ENCODE data around the gene CNIH2. TPM values are rescaled to one million over a fixed set of nuclear protein-coding genes. Genes with fewer than 3 reads are reported as not detected.
A peak's percentile ranks its signal among the peaks of the same experiment; 100 is the strongest.

CNIH2 gene
- total RNA-seq, 2 experiments from 2014 or later: 4.1 to 6.2 TPM

DNA sequence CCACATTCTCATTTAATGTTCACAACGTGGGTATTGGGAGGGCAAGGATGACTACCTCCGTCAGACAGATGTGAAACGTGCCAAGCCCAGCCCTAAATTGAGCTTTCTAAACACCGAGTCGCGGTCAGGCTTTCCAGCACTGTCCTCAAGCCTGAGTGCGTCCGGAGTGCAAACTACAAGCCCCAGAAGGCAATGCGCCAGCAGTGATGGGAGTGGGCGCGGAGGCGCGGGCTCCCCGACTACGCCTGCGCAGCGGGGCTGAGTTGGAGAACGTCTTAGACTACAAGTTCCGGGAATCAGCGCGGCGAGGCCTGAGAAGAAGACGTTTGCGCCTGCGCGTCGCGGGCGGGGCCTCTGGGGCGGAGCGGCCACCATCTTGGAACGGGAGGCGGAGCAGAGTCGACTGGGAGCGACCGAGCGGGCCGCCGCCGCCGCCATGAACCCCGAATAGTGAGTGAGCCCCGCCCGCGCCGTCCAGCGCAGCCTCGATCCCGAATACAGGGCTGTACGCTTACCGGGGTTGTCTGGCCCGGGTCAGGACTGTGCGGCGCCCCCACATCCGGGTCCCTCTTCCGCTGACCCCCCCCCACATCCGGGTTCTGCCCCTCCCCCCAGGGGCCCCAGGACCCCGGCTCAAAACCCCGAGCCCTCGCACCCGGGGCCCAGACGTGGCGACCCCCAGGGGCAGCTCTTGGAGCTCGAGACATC lies 9.6 kb upstream of the CNIH2 start, which contains the start of gene RAB1B:
TSS of gene RAB1B (plus strand) at position 396 of the 708 bp plus-strand sequence. CDS start at position 437, 41 bp downstream.
- Histone ChIP-seq H3K9me3 (ENCODE audit: control insufficient read depth in 1 of 2, insufficient read depth in 1 of 2, low read length in 2 of 2) (no peaks in the 10 kb centered on the region), H3K4me1 (ENCODE audit: insufficient read depth, low read length) (peaks cover 58% of the 10 kb centered on the region), H3K4me3 (ENCODE audit: low read length) (peak within 1 kb of the TSS; percentile 99), H3K27ac (ENCODE audit: low read depth in 1 of 2, low read length in 2 of 2) (peak within 1 kb of the TSS; percentile 83 to 87), H3K36me3 (ENCODE audit: insufficient read depth, low read length) (peaks cover 46% of the 10 kb centered on the region), H3K27me3 (ENCODE audit: control insufficient read depth in 1 of 2, insufficient read depth in 2 of 2, low read length in 2 of 2) (no peaks in the 10 kb centered on the region)
- ATAC-seq (ENCODE audit: poor library complexity) (peak; percentile 82), DNase-seq (peak; percentile 99 to 100 (median 100))
- POLR2A ChIA-PET: interaction anchor here (0.8 to 3.9 kb wide), 14 partner anchors 9 to 410 kb away, joined by 3 to 34 read pairs (median 4); partner anchors contain the start of genes BANF1, CCDC85B, CNIH2 and EIF1AD
- H3K36me3 Mint-ChIP-seq (ENCODE audit: low read depth): peaks cover 62% of the 10 kb centered on the region
- TF ChIP-seq, protein P1, sequence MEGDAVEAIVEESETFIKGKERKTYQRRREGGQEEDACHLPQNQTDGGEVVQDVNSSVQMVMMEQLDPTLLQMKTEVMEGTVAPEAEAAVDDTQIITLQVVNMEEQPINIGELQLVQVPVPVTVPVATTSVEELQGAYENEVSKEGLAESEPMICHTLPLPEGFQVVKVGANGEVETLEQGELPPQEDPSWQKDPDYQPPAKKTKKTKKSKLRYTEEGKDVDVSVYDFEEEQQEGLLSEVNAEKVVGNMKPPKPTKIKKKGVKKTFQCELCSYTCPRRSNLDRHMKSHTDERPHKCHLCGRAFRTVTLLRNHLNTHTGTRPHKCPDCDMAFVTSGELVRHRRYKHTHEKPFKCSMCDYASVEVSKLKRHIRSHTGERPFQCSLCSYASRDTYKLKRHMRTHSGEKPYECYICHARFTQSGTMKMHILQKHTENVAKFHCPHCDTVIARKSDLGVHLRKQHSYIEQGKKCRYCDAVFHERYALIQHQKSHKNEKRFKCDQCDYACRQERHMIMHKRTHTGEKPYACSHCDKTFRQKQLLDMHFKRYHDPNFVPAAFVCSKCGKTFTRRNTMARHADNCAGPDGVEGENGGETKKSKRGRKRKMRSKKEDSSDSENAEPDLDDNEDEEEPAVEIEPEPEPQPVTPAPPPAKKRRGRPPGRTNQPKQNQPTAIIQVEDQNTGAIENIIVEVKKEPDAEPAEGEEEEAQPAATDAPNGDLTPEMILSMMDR (IDR thresholded peaks at IDR 0.05): no peak
- H3K4me1 Mint-ChIP-seq (ENCODE audit: low read depth): peaks cover 45% of the 10 kb centered on the region
- H3K4me3 Mint-ChIP-seq: peak within 1 kb of the TSS; percentile 96
- H3K27ac Mint-ChIP-seq: peak within 1 kb of the TSS; percentile 100
- H3K27me3 Mint-ChIP-seq: no peaks in the 10 kb centered on the region
- CTCF ChIA-PET: interaction anchor here (1.3 to 5.6 kb wide), 2 partner anchors 13 to 20 kb away, joined by 7 to 36 read pairs; partner anchors contain the start of gene YIF1A
- intact Hi-C loops (cut with DNase I, micrococcal nuclease): loop anchor here (1.0 to 10.0 kb wide), 4 partner anchors 14 to 554 kb away; partner anchors contain the start of genes KAT5 (in 1 of the 2), SF3B2 (in 1 of the 2) and YIF1A (in 1 of the 2)
- no peaks in the 10 kb centered on the region for H3K9me3 Mint-ChIP-seq

DNA sequence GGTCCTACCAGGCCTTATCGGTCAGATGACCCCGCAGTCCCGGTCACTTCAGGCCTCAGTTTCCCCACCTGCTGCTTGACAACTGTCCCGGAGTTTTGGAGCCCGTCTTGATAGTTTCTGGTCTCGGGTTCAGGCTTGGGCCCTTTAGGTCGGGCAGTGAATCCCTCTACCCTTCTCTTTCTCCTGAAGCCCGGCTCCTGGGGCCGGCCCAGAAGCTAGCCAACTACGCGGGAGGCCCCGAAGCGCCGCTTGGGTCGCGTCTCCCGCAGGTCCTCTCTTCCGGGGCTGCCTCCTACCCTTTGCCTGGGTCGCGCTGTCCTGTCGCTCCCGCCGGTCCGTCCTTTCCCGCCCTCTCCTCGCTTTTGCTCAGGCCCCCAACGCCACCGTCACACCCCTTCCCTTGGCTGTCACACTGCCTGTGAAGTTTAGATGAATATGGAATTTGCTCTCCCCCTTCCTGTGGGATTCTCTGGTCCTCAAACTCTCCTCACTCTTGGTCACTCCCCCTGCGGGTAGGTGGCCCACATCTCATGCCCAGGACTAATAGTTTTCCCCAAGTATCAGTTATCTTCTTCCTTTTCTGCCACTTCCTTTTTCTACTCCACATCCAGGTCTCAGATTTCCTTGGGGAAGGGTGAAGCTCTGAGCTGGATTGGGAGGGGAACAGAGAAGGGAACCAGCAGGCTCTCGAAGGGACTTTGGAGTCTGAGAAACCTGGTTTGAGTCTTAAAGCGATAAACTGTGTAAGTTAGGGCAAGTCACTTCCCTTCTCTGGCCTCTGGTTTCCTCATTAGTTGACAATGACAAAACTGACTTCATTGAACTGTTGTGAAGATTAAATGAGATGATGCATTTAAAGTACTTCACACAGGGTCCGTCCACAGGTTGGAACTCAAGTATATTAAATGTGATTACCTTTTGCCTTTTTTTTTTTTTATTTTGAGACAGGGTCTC lies 8.7 kb upstream of the CNIH2 start:
- H3K9me3 ChIP-seq (ENCODE audit: control insufficient read depth in 1 of 2, insufficient read depth in 1 of 2, low read length in 2 of 2): no peaks in the 10 kb centered on the region
- Mint-ChIP-seq H3K4me3 (peak overlapping the region; percentile 96), H3K4me1 (ENCODE audit: low read depth) (peaks cover 51% of the 10 kb centered on the region), H3K27me3 (no peaks in the 10 kb centered on the region), H3K27ac (peak overlapping the region; percentile 100), H3K36me3 (ENCODE audit: low read depth) (peaks cover 67% of the 10 kb centered on the region), H3K9me3 (no peaks in the 10 kb centered on the region)
- ATAC-seq (ENCODE audit: poor library complexity) (no peak), DNase-seq (peak in 1 of 14 experiments; percentile 27)
- CTCF ChIA-PET: interaction anchor here (5.6 kb wide), 1 partner anchor 12 kb away, joined by 36 read pairs; no protein-coding TSS in a partner anchor
- TF ChIP-seq, protein P1 (IDR thresholded peaks at IDR 0.05): no peak
- peak overlapping the region; percentile 83 to 87 for H3K27ac ChIP-seq (ENCODE audit: low read depth in 1 of 2, low read length in 2 of 2)
- peaks cover 47% of the 10 kb centered on the region for H3K36me3 ChIP-seq (ENCODE audit: insufficient read depth, low read length)
- H3K4me3 ChIP-seq (ENCODE audit: low read length): peak overlapping the region; percentile 99
- no peaks in the 10 kb centered on the region for H3K27me3 ChIP-seq (ENCODE audit: control insufficient read depth in 1 of 2, insufficient read depth in 2 of 2, low read length in 2 of 2)
- peaks cover 58% of the 10 kb centered on the region for H3K4me1 ChIP-seq (ENCODE audit: insufficient read depth, low read length)
- POLR2A ChIA-PET: interaction anchor here (1.2 to 3.9 kb wide), 3 partner anchors 11 to 103 kb away, joined by 4 to 34 read pairs (median 31); partner anchors contain the start of genes CNIH2 and YIF1A
- intact Hi-C loops (cut with DNase I, micrococcal nuclease): loop anchor here (1.0 to 10.0 kb wide), 4 partner anchors 13 to 554 kb away; partner anchors contain the start of genes KAT5 (in 1 of the 2), SF3B2 (in 1 of the 2) and YIF1A (in 1 of the 2)

DNA sequence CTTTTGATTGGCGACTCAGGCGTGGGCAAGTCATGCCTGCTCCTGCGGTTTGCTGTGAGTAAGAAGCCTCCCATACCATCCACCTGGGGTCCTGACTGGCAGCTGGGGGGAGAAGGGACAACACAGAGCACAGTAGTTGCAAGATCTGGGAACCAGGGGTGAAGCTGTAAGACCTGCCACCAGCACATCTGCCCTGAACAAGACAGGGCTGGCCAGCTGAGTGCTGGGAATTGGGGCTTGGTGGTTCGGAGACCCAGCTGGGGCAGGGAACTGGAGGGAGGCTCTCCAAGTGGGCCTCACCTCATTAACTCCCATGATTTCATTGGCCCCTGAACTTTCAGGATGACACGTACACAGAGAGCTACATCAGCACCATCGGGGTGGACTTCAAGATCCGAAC lies 6.2 kb upstream of the CNIH2 start:
- H3K4me3 Mint-ChIP-seq: peak overlapping the region; percentile 45
- DNase-seq (no peak), ATAC-seq (ENCODE audit: poor library complexity) (no peak)
- H3K27me3 ChIP-seq (ENCODE audit: control insufficient read depth in 1 of 2, insufficient read depth in 2 of 2, low read length in 2 of 2): no peaks in the 10 kb centered on the region
- no peaks in the 10 kb centered on the region for H3K9me3 Mint-ChIP-seq
- peaks cover 54% of the 10 kb centered on the region for H3K36me3 ChIP-seq (ENCODE audit: insufficient read depth, low read length)
- ChIA-PET POLR2A (interaction anchor here (1.6 kb wide), 1 partner anchor 17 kb away, joined by 5 read pairs; the partner anchor contains the start of gene YIF1A), CTCF (interaction anchor here (0.9 to 1.4 kb wide), 2 partner anchors 49 to 560 kb away, joined by 3 to 5 read pairs; partner anchors contain the start of gene KAT5)
- no peaks in the 10 kb centered on the region for H3K9me3 ChIP-seq (ENCODE audit: control insufficient read depth in 1 of 2, insufficient read depth in 1 of 2, low read length in 2 of 2)
- H3K36me3 Mint-ChIP-seq (ENCODE audit: low read depth): peaks cover 84% of the 10 kb centered on the region
- TF ChIP-seq, protein P1 (IDR thresholded peaks at IDR 0.05): no peak
- no peak overlapping the region for H3K4me3 ChIP-seq (ENCODE audit: low read length)
- H3K4me1 Mint-ChIP-seq (ENCODE audit: low read depth): peaks cover 48% of the 10 kb centered on the region
- H3K27me3 Mint-ChIP-seq: no peaks in the 10 kb centered on the region
- peaks cover 54% of the 10 kb centered on the region for H3K4me1 ChIP-seq (ENCODE audit: insufficient read depth, low read length)
- no peak overlapping the region for H3K27ac Mint-ChIP-seq
- intact Hi-C loops (cut with DNase I, micrococcal nuclease): no loop called here
- no peak overlapping the region for H3K27ac ChIP-seq (ENCODE audit: low read depth in 1 of 2, low read length in 2 of 2)

All from CD4-positive, alpha-beta T cell (primary cell).